GM13976 (cell line): ENCODE results near the gene PHYHIPL.
"Not testable (repeated sequence)": the region's sequence is repeated elsewhere in the genome, so short reads cannot be mapped to it uniquely, and the experiment has no call there.

Experiments used
- DNase-seq: peaks from one replicate; pipeline ENCODE4 v3.0.0; 2012; ENCODE audit warnings: low spot score
- CTCF ChIP-seq: IDR thresholded peaks from 2 replicates; pipeline ENCODE4 v1.5.1; 2012; ENCODE audit warnings: borderline replicate concordance, mild to moderate bottlenecking; ENCODE audit not compliant: insufficient read depth; ENCODE audit errors: extremely low read depth, missing control alignments, control extremely low read depth
- in situ Hi-C: fragments of 300-500 bp; cut with MboI; formaldehyde crosslinking; loops from one replicate; pipeline ENCODE4 v1.12.0; 2022; ENCODE audit warnings: low sequenced_read_pairs, mixed read lengths, inconsistent platforms; ENCODE audit not compliant: unreplicated experiment

Gene PHYHIPL

GRCh38 chr10:59216178-59216869 is 39.9 kb downstream of the PHYHIPL start:
- no peak for DNase-seq
- in situ Hi-C loops = no loop called here
- TF ChIP-seq CTCF = no peak

- in situ Hi-C loops = no loop called here
- no peak for DNase-seq
- TF ChIP-seq CTCF = no peak
These were observed 46.3 kb downstream of the PHYHIPL start for GRCh38 chr10:59222788-59223187.

- in situ Hi-C loops, DNase-seq: not testable (repeated sequence)
These were observed 47.2 kb downstream of the PHYHIPL start for GRCh38 chr10:59223597-59223996.

- TF ChIP-seq CTCF = no peak
- in situ Hi-C loops = loop anchor here (25.0 kb wide), 1 partner anchor 387 kb away; no protein-coding TSS in a partner anchor
- DNase-seq = no peak
These were observed 48.8 kb downstream of the PHYHIPL start for GRCh38 chr10:59225211-59225610.

- no peak for DNase-seq
- in situ Hi-C loops = loop anchor here (25.0 kb wide), 1 partner anchor 385 kb away; no protein-coding TSS in a partner anchor
- TF ChIP-seq CTCF = no peak
These were observed 50.8 kb downstream of the PHYHIPL start for GRCh38 chr10:59227136-59227673.

GRCh38 chr10:59229441-59229840 is 53.0 kb downstream of the PHYHIPL start:
- in situ Hi-C loops = loop anchor here (25.0 kb wide), 1 partner anchor 383 kb away; no protein-coding TSS in a partner anchor

More at GRCh38 chr10:59229441-59229840, 53.0 kb downstream of the PHYHIPL start:
- TF ChIP-seq CTCF = no peak
- DNase-seq = no peak
